Measurements from ENCODE around the gene HOXA10. TPM values are rescaled to one million over a fixed set of nuclear protein-coding genes. Genes with fewer than 3 reads are reported as not detected.

The HOXA10 gene
- total RNA-seq, 1 experiment from 2014 or later = not detected

DNA sequence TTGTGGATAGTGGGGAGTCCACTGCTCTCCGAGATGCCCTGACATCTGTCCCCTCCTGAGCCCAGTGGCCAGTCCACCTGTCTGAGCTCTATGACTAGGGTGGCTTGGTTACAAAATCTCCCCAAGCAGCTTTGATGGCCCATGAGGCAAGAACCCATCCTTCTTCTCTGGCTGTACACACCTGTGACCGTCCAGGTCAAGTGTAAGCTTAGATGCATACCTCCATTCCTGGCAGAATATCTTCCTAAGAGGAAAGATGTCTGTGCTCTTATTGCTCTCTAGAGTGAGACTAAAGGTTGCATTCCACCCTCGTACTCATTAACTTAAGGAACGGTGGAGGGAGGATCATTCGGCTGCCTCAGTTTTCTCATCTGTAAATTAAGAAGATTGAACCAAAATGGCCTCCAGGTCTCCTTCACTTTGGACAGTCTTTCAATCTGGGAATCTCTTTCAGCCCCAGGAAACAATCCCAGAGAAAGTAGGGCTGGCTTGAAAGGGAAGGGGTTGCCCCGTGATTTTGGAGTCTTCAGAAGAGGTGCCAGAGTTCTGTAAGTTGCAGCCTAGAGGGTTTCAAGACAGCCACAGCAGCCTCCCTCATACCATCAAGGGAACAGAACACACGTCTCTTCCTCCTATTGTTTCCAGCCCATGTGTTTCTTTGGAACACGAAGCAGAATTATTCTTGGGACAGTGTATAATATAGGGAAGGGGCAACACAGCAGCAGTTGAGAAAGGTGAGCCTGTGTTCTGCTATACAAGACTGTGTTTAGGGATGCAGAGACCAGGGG, 49.0 kb downstream of the HOXA10 start:
- H2BK5ac ChIP-seq (ENCODE audit: insufficient read length, low read length) = no peak overlapping the region
- no peak overlapping the region for H2BK12ac ChIP-seq (ENCODE audit: insufficient read length, low read depth, low read length)
- no peak overlapping the region for H2AK5ac ChIP-seq (ENCODE audit: insufficient read length, low read length)
- peaks cover 99% of the 10 kb centered on the region for H3K27me3 ChIP-seq (ENCODE audit: insufficient read depth, low read length)
- no peaks in the 10 kb centered on the region; a peak in 1 of 7 replicates for H3K36me3 Mint-ChIP-seq (ENCODE audit: insufficient read depth in 1 of 3, low read depth in 3 of 3)
- DNase-seq = no peak
- peaks cover 0 to 10% of the 10 kb centered on the region in 2 experiments; a peak in 1 of 4 replicates for H3K4me1 Mint-ChIP-seq
- H3K9ac ChIP-seq (ENCODE audit: extremely low read depth, insufficient read length, low read length) = no peak overlapping the region
- no peak overlapping the region for H3K14ac ChIP-seq (ENCODE audit: insufficient read depth, low read length)
- no peaks in the 10 kb centered on the region for H3K4me1 ChIP-seq (ENCODE audit: insufficient read depth, low read length)
- no peak overlapping the region for H3K27ac Mint-ChIP-seq
- H3K27ac ChIP-seq (ENCODE audit: insufficient read length, low read depth, low read length) = no peak overlapping the region
- H4K5ac ChIP-seq (ENCODE audit: insufficient read length, low read depth, low read length) = no peak overlapping the region
- no peak overlapping the region for H3K18ac ChIP-seq (ENCODE audit: insufficient read length, low read depth, low read length)
- no CpG with 5 or more reads among the region's 8 CpGs for WGBS (ENCODE audit: extremely low coverage, insufficient read length, low lambda C conversion rate)
- no peaks in the 10 kb centered on the region for H3K79me2 ChIP-seq (ENCODE audit: insufficient read depth, low read length)
- H3K27me3 Mint-ChIP-seq (ENCODE audit: low read depth) = peaks cover 99% of the 10 kb centered on the region
- H3K9me3 ChIP-seq (ENCODE audit: control insufficient read depth, low read depth, low read length) = no peaks in the 10 kb centered on the region
- peaks cover 2% of the 10 kb centered on the region for H4K20me1 ChIP-seq (ENCODE audit: control insufficient read depth, insufficient read depth, insufficient read length)
- H3K56ac ChIP-seq (ENCODE audit: insufficient read length, low read depth, low read length) = no peak overlapping the region
- H3K23me2 ChIP-seq (ENCODE audit: insufficient read length, low read depth, low read length, poor library complexity, severe bottlenecking) = no peaks in the 10 kb centered on the region
- H3K9me3 Mint-ChIP-seq = peaks cover 8 to 9% of the 10 kb centered on the region in 2 experiments; a peak in 4 of 5 replicates
- no peak overlapping the region for H2BK120ac ChIP-seq (ENCODE audit: low read depth, low read length, poor library complexity, severe bottlenecking)
- no peak overlapping the region for H3K4me2 ChIP-seq (ENCODE audit: insufficient read depth, insufficient read length, low read length)
- no peak overlapping the region for H2BK15ac ChIP-seq (ENCODE audit: low read depth, low read length)
- H2AFZ ChIP-seq (ENCODE audit: low read length) = no peak overlapping the region
- H3K4me3 Mint-ChIP-seq = no peak overlapping the region; a peak in 1 of 5 replicates
- TF ChIP-seq, protein P1, sequence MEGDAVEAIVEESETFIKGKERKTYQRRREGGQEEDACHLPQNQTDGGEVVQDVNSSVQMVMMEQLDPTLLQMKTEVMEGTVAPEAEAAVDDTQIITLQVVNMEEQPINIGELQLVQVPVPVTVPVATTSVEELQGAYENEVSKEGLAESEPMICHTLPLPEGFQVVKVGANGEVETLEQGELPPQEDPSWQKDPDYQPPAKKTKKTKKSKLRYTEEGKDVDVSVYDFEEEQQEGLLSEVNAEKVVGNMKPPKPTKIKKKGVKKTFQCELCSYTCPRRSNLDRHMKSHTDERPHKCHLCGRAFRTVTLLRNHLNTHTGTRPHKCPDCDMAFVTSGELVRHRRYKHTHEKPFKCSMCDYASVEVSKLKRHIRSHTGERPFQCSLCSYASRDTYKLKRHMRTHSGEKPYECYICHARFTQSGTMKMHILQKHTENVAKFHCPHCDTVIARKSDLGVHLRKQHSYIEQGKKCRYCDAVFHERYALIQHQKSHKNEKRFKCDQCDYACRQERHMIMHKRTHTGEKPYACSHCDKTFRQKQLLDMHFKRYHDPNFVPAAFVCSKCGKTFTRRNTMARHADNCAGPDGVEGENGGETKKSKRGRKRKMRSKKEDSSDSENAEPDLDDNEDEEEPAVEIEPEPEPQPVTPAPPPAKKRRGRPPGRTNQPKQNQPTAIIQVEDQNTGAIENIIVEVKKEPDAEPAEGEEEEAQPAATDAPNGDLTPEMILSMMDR (conservative IDR thresholded peaks at IDR 0.05) = no peak
- no peak overlapping the region for H2BK20ac ChIP-seq (ENCODE audit: low read depth, low read length, poor library complexity, severe bottlenecking)
- no peak overlapping the region for H4K8ac ChIP-seq (replicated peaks; ENCODE audit: insufficient read length, low read depth, low read length)
- no peak overlapping the region for H3T11ph ChIP-seq (ENCODE audit: low read length)
- H3K79me1 ChIP-seq (ENCODE audit: insufficient read depth, low read depth, low read length, poor library complexity, severe bottlenecking) = no peaks in the 10 kb centered on the region
- no peak overlapping the region for H3K4ac ChIP-seq (ENCODE audit: low read depth, low read length)
- H3K23ac ChIP-seq (ENCODE audit: insufficient read length, low read depth, low read length) = no peak overlapping the region
- no peak overlapping the region for H4K91ac ChIP-seq (ENCODE audit: insufficient read length, low read depth, low read length)
